CD1c-positive myeloid dendritic cell (primary cell): ENCODE measurements around the gene NFIC.

Experiments
- DNase-seq: peaks from one replicate; pipeline ENCODE4 v3.0.0-alpha.2; 2016; ENCODE audit errors: extremely low spot score

NFIC gene

GRCh38 chr19:3467437-3468198 is 101.2 kb downstream of the NFIC start:
- DNase-seq, result no peak

- DNase-seq, result no peak
Measured at GRCh38 chr19:3468211-3468610, 101.8 kb downstream of the NFIC start.

- no peak for DNase-seq
Measured at GRCh38 chr19:3469638-3470499, 103.5 kb downstream of the NFIC start.

GRCh38 chr19:3470500-3471128 is 104.2 kb downstream of the NFIC start:
- DNase-seq, result no peak

- DNase-seq, result peak; percentile 45
Measured at GRCh38 chr19:3471954-3472655, 105.7 kb downstream of the NFIC start.

- no peak for DNase-seq
Measured at GRCh38 chr19:3474010-3474409, 107.6 kb downstream of the NFIC start.

- DNase-seq, result no peak
Measured at GRCh38 chr19:3474614-3475013, 108.2 kb downstream of the NFIC start.

GRCh38 chr19:3475449-3475848 is 109.1 kb downstream of the NFIC start:
- DNase-seq, result no peak

- no peak for DNase-seq
Measured at GRCh38 chr19:3476830-3477229, 110.4 kb downstream of the NFIC start.

- DNase-seq, result no peak
Measured at GRCh38 chr19:3477506-3477905, 111.1 kb downstream of the NFIC start.

- DNase-seq, result peak; percentile 9
Measured at GRCh38 chr19:3477951-3478350, 111.6 kb downstream of the NFIC start.

GRCh38 chr19:3478409-3479176 is 112.2 kb downstream of the NFIC start:
- peak; percentile 35 for DNase-seq

GRCh38 chr19:3479177-3479833 is 112.9 kb downstream of the NFIC start:
- peak; percentile 75 for DNase-seq

GRCh38 chr19:3479834-3480215 is 113.4 kb downstream of the NFIC start:
- DNase-seq, result no peak

- DNase-seq, result no peak
Measured at GRCh38 chr19:3480383-3481091, 114.2 kb downstream of the NFIC start, which contains the start of gene SMIM24. SMIM24 (minus strand) TSS chr19:3480525; CDS start chr19:3480463, 62 bp downstream.

- DNase-seq, result no peak
Measured at GRCh38 chr19:3481241-3482090, 115.1 kb downstream of the NFIC start.

GRCh38 chr19:3482507-3483225 is 116.3 kb downstream of the NFIC start:
- DNase-seq, result no peak

GRCh38 chr19:3483226-3483628 is 116.8 kb downstream of the NFIC start, which contains the start of gene SMIM44:
SMIM44 (minus strand) TSS chr19:3483441; CDS start chr19:3483403, 38 bp downstream.
- DNase-seq, result no peak
